H1 (cell line): Measurements from ENCODE around the gene PTMA. TPM values are rescaled to one million over a fixed set of nuclear protein-coding genes. Genes with fewer than 3 reads are reported as not detected.

ENCODE experiments used
- EGR1 ChIP-seq: IDR thresholded peaks from 2 replicates; pipeline ENCODE4 v1.6.1; 2011; ENCODE audit warnings: low read depth, low read length, borderline replicate concordance
- JUN ChIP-seq: IDR thresholded peaks from 2 replicates; pipeline ENCODE4 v1.6.1; 2011; ENCODE audit warnings: low read depth, mild to moderate bottlenecking, improper control_type of control experiment, low read length
- NRF1 ChIP-seq: IDR thresholded peaks from 2 replicates; pipeline ENCODE4 v1.6.1; 2011; ENCODE audit warnings: mild to moderate bottlenecking, low read depth, low read length, improper control_type of control experiment
- TAF7 ChIP-seq: optimal IDR thresholded peaks from 2 replicates; pipeline ENCODE3; 2011; ENCODE audit warnings: low read depth, mild to moderate bottlenecking, inconsistent platforms, low read length, moderate library complexity, borderline replicate concordance
- polyA plus RNA-seq, 7 experiments: library from polyadenylated mRNA; depleted of rRNA in 3 of 7; stranded (reverse) in 5 of 7; unstranded in 2 of 7; fragments of >200 nt in 5 of 7; fragments of 200-250 nt in 2 of 7; gene quantifications; 1 replicate in 5 of 7; 2 replicates in 1 of 7; 4 replicates in 1 of 7; pipeline versions ENCODE4 v1.2.1 to v1.2.3, GENCODE V29; 2011 to 2013; ENCODE audit warnings: missing spikeins in 2 of 7, mixed read lengths in 2 of 7
- total RNA-seq: library from RNA; stranded (reverse); fragmentation: NEBNext Ultra II Directional; extraction: Animal tissue kit (Norgen Biotek cat#: 25700); gene quantifications from 2 replicates; pipeline ENCODE4 v1.2.1, GENCODE V29; 2021
- TF ChIP-seq, protein P1 (sequence below): fragments of 300-600 bp; sonication (generic); IDR thresholded peaks from 2 replicates; pipeline ENCODE4 v1.7.1; 2012; ENCODE audit warnings: low read length, moderate library complexity, mild to moderate bottlenecking, inconsistent platforms; ENCODE audit not compliant: insufficient replicate concordance
- TF ChIP-seq, protein P2 (sequence below): IDR thresholded peaks from 2 replicates; pipeline ENCODE4 v1.6.1; 2012; ENCODE audit warnings: inconsistent platforms

The PTMA gene
- total and polyA plus RNA-seq, 2 of the 8 experiments (the other 6 are each of a cell fraction or from before 2014, with no cell fraction given) = 683 to 2,680 TPM

DNA sequence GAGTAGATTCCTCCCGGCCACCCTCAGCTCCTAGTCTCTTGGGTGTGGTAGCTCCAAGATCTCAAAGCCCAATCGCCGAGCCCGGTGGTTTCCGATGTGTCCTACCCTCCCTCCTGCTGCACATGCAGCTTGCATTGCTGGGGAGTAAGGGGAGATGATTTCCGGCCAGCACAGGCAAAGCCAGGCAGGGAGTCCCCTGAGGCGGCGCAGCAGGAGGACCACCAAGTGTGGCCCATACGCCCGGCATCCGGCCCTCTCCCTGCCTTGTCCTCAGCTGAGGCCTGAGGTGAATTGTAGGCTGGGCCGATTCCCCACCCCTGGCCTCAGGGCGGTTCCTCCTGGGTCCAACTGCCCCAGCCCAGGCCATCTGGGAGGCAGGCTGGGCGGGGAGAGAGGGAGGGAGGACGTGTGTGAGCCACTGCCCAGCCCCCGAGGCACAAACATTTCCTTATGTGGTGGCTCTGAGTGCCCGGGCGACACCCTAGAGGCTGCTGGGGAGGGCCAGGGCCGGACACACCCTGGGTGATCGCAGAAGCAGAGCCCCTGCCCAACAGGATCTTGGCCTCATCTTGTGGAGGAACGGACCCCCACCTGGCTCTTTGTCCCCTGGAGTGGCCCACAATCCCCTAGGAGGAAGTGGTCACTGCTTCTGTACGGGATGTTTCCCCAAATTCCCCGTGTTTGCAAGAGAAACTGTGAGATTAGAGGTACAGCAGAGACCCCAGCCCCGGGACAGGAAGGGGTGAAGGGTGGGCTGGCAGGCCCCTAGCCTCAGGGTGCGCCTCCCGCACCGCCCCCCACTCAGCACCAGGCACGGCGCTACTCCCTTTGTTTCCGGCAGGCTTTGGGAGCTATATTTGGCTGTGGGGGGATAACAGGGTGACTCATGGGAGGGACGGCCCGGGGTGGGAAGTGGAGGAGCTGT, 41.9 kb upstream of the PTMA start (continued):
- TF ChIP-seq, protein P1, sequence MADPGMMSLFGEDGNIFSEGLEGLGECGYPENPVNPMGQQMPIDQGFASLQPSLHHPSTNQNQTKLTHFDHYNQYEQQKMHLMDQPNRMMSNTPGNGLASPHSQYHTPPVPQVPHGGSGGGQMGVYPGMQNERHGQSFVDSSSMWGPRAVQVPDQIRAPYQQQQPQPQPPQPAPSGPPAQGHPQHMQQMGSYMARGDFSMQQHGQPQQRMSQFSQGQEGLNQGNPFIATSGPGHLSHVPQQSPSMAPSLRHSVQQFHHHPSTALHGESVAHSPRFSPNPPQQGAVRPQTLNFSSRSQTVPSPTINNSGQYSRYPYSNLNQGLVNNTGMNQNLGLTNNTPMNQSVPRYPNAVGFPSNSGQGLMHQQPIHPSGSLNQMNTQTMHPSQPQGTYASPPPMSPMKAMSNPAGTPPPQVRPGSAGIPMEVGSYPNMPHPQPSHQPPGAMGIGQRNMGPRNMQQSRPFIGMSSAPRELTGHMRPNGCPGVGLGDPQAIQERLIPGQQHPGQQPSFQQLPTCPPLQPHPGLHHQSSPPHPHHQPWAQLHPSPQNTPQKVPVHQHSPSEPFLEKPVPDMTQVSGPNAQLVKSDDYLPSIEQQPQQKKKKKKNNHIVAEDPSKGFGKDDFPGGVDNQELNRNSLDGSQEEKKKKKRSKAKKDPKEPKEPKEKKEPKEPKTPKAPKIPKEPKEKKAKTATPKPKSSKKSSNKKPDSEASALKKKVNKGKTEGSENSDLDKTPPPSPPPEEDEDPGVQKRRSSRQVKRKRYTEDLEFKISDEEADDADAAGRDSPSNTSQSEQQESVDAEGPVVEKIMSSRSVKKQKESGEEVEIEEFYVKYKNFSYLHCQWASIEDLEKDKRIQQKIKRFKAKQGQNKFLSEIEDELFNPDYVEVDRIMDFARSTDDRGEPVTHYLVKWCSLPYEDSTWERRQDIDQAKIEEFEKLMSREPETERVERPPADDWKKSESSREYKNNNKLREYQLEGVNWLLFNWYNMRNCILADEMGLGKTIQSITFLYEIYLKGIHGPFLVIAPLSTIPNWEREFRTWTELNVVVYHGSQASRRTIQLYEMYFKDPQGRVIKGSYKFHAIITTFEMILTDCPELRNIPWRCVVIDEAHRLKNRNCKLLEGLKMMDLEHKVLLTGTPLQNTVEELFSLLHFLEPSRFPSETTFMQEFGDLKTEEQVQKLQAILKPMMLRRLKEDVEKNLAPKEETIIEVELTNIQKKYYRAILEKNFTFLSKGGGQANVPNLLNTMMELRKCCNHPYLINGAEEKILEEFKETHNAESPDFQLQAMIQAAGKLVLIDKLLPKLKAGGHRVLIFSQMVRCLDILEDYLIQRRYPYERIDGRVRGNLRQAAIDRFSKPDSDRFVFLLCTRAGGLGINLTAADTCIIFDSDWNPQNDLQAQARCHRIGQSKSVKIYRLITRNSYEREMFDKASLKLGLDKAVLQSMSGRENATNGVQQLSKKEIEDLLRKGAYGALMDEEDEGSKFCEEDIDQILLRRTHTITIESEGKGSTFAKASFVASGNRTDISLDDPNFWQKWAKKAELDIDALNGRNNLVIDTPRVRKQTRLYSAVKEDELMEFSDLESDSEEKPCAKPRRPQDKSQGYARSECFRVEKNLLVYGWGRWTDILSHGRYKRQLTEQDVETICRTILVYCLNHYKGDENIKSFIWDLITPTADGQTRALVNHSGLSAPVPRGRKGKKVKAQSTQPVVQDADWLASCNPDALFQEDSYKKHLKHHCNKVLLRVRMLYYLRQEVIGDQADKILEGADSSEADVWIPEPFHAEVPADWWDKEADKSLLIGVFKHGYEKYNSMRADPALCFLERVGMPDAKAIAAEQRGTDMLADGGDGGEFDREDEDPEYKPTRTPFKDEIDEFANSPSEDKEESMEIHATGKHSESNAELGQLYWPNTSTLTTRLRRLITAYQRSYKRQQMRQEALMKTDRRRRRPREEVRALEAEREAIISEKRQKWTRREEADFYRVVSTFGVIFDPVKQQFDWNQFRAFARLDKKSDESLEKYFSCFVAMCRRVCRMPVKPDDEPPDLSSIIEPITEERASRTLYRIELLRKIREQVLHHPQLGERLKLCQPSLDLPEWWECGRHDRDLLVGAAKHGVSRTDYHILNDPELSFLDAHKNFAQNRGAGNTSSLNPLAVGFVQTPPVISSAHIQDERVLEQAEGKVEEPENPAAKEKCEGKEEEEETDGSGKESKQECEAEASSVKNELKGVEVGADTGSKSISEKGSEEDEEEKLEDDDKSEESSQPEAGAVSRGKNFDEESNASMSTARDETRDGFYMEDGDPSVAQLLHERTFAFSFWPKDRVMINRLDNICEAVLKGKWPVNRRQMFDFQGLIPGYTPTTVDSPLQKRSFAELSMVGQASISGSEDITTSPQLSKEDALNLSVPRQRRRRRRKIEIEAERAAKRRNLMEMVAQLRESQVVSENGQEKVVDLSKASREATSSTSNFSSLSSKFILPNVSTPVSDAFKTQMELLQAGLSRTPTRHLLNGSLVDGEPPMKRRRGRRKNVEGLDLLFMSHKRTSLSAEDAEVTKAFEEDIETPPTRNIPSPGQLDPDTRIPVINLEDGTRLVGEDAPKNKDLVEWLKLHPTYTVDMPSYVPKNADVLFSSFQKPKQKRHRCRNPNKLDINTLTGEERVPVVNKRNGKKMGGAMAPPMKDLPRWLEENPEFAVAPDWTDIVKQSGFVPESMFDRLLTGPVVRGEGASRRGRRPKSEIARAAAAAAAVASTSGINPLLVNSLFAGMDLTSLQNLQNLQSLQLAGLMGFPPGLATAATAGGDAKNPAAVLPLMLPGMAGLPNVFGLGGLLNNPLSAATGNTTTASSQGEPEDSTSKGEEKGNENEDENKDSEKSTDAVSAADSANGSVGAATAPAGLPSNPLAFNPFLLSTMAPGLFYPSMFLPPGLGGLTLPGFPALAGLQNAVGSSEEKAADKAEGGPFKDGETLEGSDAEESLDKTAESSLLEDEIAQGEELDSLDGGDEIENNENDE = no peak
- TF ChIP-seq EGR1 (no peak), NRF1 (0 out of 2 replicates have a peak, but pooled peaks have one; percentile 5), TAF7 (peak; percentile 78), JUN (peak; percentile 22; the same call in 1 of the 2 replicates)
- TF ChIP-seq, protein P2, sequence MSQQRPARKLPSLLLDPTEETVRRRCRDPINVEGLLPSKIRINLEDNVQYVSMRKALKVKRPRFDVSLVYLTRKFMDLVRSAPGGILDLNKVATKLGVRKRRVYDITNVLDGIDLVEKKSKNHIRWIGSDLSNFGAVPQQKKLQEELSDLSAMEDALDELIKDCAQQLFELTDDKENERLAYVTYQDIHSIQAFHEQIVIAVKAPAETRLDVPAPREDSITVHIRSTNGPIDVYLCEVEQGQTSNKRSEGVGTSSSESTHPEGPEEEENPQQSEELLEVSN = no peak; the same call in 1 of the 2 replicates
